Suppressor macrophage (primary cell): Measurements from ENCODE around the gene ZNF442.
"Not testable (repeated sequence)": the region's sequence is repeated elsewhere in the genome, so short reads cannot be mapped to it uniquely, and the experiment has no call there.

Experiments
- DNase-seq, 4 experiments: peaks; one replicate each; pipeline ENCODE4 v3.0.0-alpha.2; 2020 to 2022
- total RNA-seq, 17 experiments: gene quantifications; one replicate each; lab custom pipeline; 2026; ENCODE audit warnings: mixed read lengths in 6 of 17, inconsistent platforms in 3 of 17; lab: John Stamatoyannopoulos, UW

Gene ZNF442
- total RNA-seq: 0.39 to 4.4 (median 1.5) reads per million in 17 experiments

GRCh38 chr19:12365236-12366162 lies at the start of gene ZNF442:
Gene ZNF442 (minus strand): TSS chr19:12365683. CDS start chr19:12363631, 2,052 bp downstream.
- peak; percentile 92 to 95 (median 94) for DNase-seq

DNA sequence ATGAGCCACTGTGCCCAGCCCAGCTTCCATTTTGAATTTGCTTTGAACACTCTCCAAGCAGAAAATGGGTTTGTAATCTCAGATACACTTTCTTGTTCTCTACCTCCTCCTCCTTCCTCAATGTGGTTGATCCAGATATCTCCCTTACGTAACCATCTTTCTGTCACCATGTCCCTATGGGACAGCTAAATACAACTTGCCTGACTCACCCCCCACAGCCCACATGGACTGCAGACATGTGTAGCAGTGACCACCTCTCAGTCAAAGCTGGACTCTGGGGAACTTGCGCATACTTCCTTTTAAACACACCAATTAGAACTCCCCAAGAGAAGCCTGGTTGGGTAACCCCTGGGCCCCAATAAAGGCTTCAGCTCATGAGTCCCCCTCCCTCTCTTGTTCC lies 46.4 kb upstream of the ZNF442 start:
- DNase-seq: peak in 3 of 4 experiments; percentile 8 to 37 (median 25)

DNA sequence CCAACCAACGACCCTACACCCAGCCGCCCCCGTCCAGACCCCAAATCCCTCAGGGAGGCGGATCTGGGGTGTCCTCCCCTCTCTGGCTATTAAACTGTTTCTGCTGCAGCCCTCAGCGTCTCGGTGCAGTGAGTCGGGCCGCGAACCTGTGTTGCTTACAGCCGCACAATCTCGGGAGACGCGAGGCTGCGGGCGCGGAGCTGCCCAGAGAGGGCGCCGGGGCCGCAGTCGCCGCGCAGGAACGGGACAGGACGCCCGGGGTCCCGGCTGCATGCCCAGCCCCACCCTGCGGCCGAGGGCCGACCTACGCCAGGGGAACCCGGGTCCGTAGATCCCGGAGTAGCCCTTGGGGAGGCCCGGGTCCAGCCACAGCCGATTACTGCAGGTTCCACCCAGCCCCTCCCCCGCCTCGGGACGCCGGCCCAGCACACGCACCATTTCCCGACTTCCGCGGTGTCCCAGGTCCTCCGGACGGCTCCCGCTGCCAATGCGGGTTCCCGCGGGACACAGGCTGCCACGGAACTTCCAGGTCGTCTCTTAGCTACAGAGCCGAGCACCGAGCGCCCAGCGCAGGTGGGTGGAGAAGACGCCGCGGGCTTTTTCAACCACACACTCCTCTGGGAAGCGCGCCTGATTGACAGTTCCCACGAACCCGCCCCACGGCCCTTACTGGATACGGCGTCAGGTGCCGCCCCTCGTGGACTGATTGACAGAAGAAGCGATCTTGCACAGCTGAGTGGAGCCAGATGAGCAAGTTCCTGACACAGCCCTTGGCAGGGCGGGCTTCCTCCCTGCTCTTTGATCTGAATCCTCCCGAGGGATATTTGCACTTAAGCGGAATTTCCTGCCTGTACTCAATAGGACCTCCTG lies 35.4 kb upstream of the ZNF442 start, which contains the start of gene ZNF799:
ZNF799 (minus strand) TSS at position 639 of the 870 bp plus-strand sequence; CDS start at position 438, 201 bp downstream.
- DNase-seq: peak; percentile 94 to 97 (median 96)

GRCh38 chr19:12399901-12400632 lies 34.6 kb upstream of the ZNF442 start:
- DNase-seq: peak in 3 of 4 experiments; percentile 35 to 58 (median 41)

GRCh38 chr19:12391148-12391547 lies 25.7 kb upstream of the ZNF442 start:
- DNase-seq: not testable (repeated sequence)

- not testable (repeated sequence) for DNase-seq
These were observed 20.9 kb upstream of the ZNF442 start for GRCh38 chr19:12386365-12386764.

DNA sequence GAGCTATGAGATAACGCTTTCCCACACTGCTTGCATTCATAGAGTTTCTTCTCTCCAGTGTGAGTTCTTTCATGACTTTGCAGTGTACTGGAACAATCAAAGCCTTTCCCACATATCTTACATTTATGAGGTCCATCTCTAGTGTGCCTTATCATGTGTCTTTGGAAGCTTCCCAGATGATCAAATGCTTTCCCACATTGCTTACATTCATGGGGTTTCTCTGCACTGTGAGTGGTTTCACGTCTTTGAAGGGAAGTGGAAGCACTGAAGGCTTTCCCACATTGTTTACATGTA lies 14.9 kb upstream of the ZNF442 start:
- no peak for DNase-seq

DNA sequence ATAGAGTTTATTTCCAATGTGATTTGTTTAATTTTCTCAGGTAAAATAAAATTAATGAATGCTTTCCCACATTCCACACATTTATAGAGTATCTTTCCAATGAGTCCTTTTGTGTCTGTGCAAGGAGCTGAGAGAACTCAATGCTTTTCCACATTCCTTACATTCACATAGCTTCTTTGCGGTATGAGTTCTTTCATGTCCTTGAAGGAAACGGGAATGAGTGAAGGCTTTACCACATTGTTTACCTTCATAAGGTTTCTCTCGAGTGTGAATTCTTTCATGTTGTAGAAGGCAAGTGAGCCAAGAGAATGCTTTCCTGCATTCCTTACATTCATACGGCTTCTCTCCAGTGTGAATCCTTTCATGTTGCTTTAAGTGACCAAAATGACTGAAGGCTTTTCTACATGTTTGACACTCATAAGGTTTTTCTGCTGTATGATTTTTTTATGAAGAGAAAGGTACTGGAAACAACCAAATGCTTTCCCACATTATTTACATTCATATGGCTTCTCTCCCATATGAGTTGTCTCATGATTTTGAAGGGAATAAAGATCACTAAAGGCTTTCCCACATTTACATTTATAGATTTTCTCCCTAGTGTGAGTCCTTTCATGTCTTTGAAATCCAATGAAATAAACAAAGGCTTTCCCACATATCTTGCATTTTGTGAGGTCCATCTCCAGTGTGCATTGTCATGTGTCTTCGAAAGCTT lies 14.4 kb upstream of the ZNF442 start:
- no peak for DNase-seq

DNA sequence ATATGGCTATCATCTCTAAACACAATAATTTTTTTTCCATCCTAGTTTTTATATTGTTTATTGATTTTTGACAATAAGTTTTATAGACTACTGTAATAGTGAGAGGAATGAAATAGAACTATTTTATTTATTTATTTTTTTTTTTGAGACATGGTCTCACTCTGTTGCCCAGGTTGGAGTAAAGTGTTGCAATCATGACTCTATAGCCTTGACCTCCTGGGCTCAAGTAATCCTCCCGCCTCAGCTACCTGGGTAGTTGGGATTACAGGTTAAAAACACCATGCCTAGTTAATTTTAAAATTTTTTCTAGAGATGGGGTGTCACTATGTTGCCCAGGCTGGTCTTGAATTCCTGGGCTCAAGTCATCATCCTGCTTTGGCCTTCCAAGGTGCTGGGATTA lies 8.5 kb upstream of the ZNF442 start:
- DNase-seq: no peak

- peak; percentile 18 to 42 (median 22) for DNase-seq
These were observed 870 bp downstream of the ZNF442 start for GRCh38 chr19:12364391-12365235.

- not testable (repeated sequence) for DNase-seq
These were observed 3.2 kb downstream of the ZNF442 start for GRCh38 chr19:12362236-12362635.

- DNase-seq: no peak
These were observed 12.1 kb downstream of the ZNF442 start for GRCh38 chr19:12353375-12353774.

- no peak for DNase-seq
These were observed 14.6 kb downstream of the ZNF442 start for GRCh38 chr19:12350890-12351197.

GRCh38 chr19:12350185-12350889 lies 15.1 kb downstream of the ZNF442 start:
- no peak for DNase-seq

GRCh38 chr19:12346896-12347295 lies 18.6 kb downstream of the ZNF442 start:
- DNase-seq: no peak

- DNase-seq: no peak
These were observed 20.3 kb downstream of the ZNF442 start for GRCh38 chr19:12345197-12345596.

- peak; percentile 97 to 98 (median 97) for DNase-seq
These were observed 32.0 kb downstream of the ZNF442 start, which contains the start of gene ZNF563 for GRCh38 chr19:12333162-12334159. Gene ZNF563 (minus strand): TSS chr19:12333633. CDS start chr19:12333482, 151 bp downstream.

GRCh38 chr19:12331211-12331941 lies 34.1 kb downstream of the ZNF442 start:
- DNase-seq: peak; percentile 8 to 34 (median 24)
